ENCODE results near the gene GABRG3. TPM values are rescaled to one million over a fixed set of nuclear protein-coding genes. Genes with fewer than 3 reads are reported as not detected.

GABRG3 gene
- total and polyA plus RNA-seq, 2 donors (not counting 3 experiments of a cell fraction or from before 2014, with no cell fraction given), result not detected

DNA sequence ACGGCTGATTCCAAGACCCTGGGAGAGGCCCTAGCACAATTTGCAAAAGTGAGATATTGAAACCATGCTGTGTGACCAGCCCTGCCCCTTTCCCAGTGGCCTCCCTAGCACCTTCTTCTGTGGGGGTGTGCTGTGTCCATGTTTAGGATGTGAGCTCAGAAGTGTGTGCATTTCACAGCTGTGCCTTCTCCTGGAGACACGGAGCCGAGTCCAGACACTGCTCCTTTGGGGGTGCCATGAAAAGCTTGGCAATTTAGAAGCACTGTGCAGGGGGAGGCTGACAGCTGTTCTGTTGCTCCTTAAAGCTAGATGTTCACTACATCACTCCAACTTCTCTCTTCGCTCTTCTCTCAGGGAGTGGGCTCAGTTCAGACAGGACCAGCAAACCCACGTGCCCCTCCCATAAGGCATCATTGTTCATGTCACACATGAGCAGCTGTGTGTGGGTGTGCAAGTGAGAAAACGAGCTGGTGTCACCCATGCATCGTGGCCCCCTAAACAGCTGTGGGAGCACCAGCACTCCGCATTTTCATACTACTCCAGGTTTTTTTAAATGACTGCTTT is 492.6 kb downstream of the GABRG3 start:
- no peaks in the 10 kb centered on the region for H3K4me1 ChIP-seq (ENCODE audit: control insufficient read depth, extremely low read depth, insufficient read depth, low read length)
- H3K36me3 ChIP-seq (ENCODE audit: control insufficient read depth in 2 of 2, extremely low read depth in 1 of 2, insufficient read depth in 2 of 2, low read length in 2 of 2), result no peaks in the 10 kb centered on the region
- no peak overlapping the region for H3K4me3 ChIP-seq (replicated peaks in 1 of 3; ENCODE audit: insufficient read depth in 1 of 3, low read depth in 1 of 3, low read length in 3 of 3)
- FAIRE-seq (no peak), DNase-seq (ENCODE audit: low read depth, low spot score) (no peak)
- no TSS peak for BruUV-seq (replicated peaks)
- no peak overlapping the region for H3K27ac ChIP-seq (ENCODE audit: insufficient read depth, low read depth, low read length)
- TF ChIP-seq FOS (IDR thresholded peaks at IDR 0.05; ENCODE audit: borderline replicate concordance, insufficient read depth, low read length) (no peak), CTCF (IDR thresholded peaks at IDR 0.05; ENCODE audit: extremely low read depth in 1 of 2, insufficient read depth in 1 of 2, low read depth in 1 of 2, low read length in 2 of 2) (no peak), JUN (IDR thresholded peaks at IDR 0.05; ENCODE audit: borderline replicate concordance, insufficient read depth, insufficient read length, low read depth) (no peak), POLR2AphosphoS5 (IDR thresholded peaks at IDR 0.05; ENCODE audit: insufficient read depth, low read depth, low read length) (no peak), GATA2 (IDR thresholded peaks at IDR 0.05; ENCODE audit: insufficient read depth, insufficient read length, low read depth, low read length) (no peak), MAX (IDR thresholded peaks at IDR 0.05; ENCODE audit: insufficient read depth, insufficient read length) (no peak), MYC (IDR thresholded peaks at IDR 0.05; ENCODE audit: low read depth, low read length) (no peak), EZH2 (IDR thresholded peaks at IDR 0.05; ENCODE audit: borderline replicate concordance, low read depth, low read length, severe bottlenecking) (no peak), POLR2A (IDR thresholded peaks at IDR 0.05; ENCODE audit: low read depth, low read length) (no peak)
- CTCF ChIA-PET, result no interaction called here
- H4K20me1 ChIP-seq (replicated peaks; ENCODE audit: control insufficient read depth, extremely low read depth, insufficient read depth, low read length), result no peaks in the 10 kb centered on the region
- peaks cover 9% of the 10 kb centered on the region for H3K9me3 ChIP-seq (replicated peaks; ENCODE audit: control insufficient read depth, insufficient read depth, low read length)
- no peaks in the 10 kb centered on the region for H3K27me3 ChIP-seq (ENCODE audit: control insufficient read depth in 2 of 2, insufficient read depth in 2 of 2, low read length in 2 of 2)
- no peak overlapping the region for H2AFZ ChIP-seq (ENCODE audit: low read depth, low read length)
- no peaks in the 10 kb centered on the region for H3K79me2 ChIP-seq (ENCODE audit: control insufficient read depth, insufficient read depth, low read length)
- dilution Hi-C loops (cut with MboI; ENCODE audit: extremely low pct_ligation_motif_present, low sequenced_read_pairs) (no loop called here), intact Hi-C loops (cut with micrococcal nuclease) (no loop called here)
- no peaks in the 10 kb centered on the region for H3K9me1 ChIP-seq (replicated peaks; ENCODE audit: control insufficient read depth, extremely low read depth, insufficient read depth, low read length)
- H3K4me2 ChIP-seq (ENCODE audit: insufficient read depth, low read length), result no peak overlapping the region
- no peak overlapping the region for H3K9ac ChIP-seq (replicated peaks; ENCODE audit: extremely low read depth, insufficient read depth, low read length)
- POLR2A ChIA-PET, result no interaction called here

Measured in endothelial cell of umbilical vein (primary cell).